T-helper 2 cell treated with Interferon-gamma antibody and Interleukin-4, amounts not matched to agents 5 μg/mL and 100 μg/mL, for 36 hours (primary cell): ENCODE measurements around the gene BTBD8.
"Not testable (repeated sequence)": the region's sequence is repeated elsewhere in the genome, so short reads cannot be mapped to it uniquely, and the experiment has no call there.

Experiments used
- DNase-seq: peaks from one replicate; pipeline ENCODE4 v3.0.0; 2021; ENCODE audit warnings: low spot score
- H3K27ac Mint-ChIP-seq: one replicate; pipeline ENCODE4 v1.8.0; 2021; ENCODE audit warnings: mild to moderate bottlenecking, mixed read lengths
- H3K27me3 Mint-ChIP-seq: one replicate; pipeline ENCODE4 v1.8.0; 2021; ENCODE audit warnings: low read depth, mixed read lengths
- H3K36me3 Mint-ChIP-seq: one replicate; pipeline ENCODE4 v1.8.0; 2021; ENCODE audit warnings: low read depth, mixed read lengths
- H3K4me1 Mint-ChIP-seq: one replicate; pipeline ENCODE4 v1.8.0; 2021; ENCODE audit warnings: low read depth, mixed read lengths
- H3K4me3 Mint-ChIP-seq: one replicate; pipeline ENCODE4 v1.8.0; 2022; ENCODE audit warnings: mild to moderate bottlenecking, moderate library complexity, mixed read lengths
- H3K9me3 Mint-ChIP-seq: one replicate; pipeline ENCODE4 v1.8.0; 2021; ENCODE audit warnings: mixed read lengths

BTBD8 gene

GRCh38 chr1:92080128-92080985, at the start of gene BTBD8:
TSS of gene BTBD8 (plus strand) at chr1:92080345. CDS start at chr1:92080572, 227 bp downstream.
- Mint-ChIP-seq H3K27ac (peak within 1 kb of the TSS; percentile 86), H3K9me3 (peaks cover 18% of the 10 kb centered on the region), H3K4me1 (peaks cover 10% of the 10 kb centered on the region), H3K36me3 (peaks cover 7% of the 10 kb centered on the region), H3K4me3 (peak within 1 kb of the TSS; percentile 93), H3K27me3 (no peaks in the 10 kb centered on the region)
- peak; percentile 83 for DNase-seq

DNA sequence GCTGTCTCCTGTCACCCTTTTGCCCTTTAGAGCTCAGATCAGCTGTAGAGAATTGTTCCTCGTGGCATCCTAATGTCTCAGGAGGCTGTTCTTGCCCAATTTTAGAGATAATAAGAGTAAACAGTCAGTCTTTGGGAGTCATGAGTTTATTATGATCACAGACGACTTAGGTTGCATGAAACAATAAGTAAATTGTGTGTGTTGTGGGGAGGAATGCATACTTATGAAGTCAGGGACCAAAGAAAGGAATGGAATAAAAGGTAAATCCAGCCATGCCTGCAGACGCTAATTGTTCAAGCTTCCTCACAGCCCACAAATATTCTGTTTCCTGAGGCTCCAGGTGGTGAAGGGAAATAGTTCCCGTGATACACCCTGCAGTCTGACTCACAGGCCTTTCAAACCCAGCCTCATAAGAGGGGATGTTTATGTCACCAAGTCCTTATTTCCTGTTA, 49.5 kb upstream of the BTBD8 start:
- H3K27me3 Mint-ChIP-seq = peaks cover 17% of the 10 kb centered on the region
- no peaks in the 10 kb centered on the region for H3K36me3 Mint-ChIP-seq
- H3K9me3 Mint-ChIP-seq = no peaks in the 10 kb centered on the region
- no peak overlapping the region for H3K27ac Mint-ChIP-seq
- H3K4me1 Mint-ChIP-seq = peaks cover 20% of the 10 kb centered on the region
- no peak for DNase-seq
- peak overlapping the region; percentile 67 for H3K4me3 Mint-ChIP-seq

GRCh38 chr1:92031281-92032110, 48.6 kb upstream of the BTBD8 start:
- H3K27me3 Mint-ChIP-seq = peaks cover 17% of the 10 kb centered on the region
- no peak overlapping the region for H3K4me3 Mint-ChIP-seq
- no peak overlapping the region for H3K27ac Mint-ChIP-seq
- H3K36me3 Mint-ChIP-seq = no peaks in the 10 kb centered on the region
- no peaks in the 10 kb centered on the region for H3K9me3 Mint-ChIP-seq
- H3K4me1 Mint-ChIP-seq = peaks cover 20% of the 10 kb centered on the region
- DNase-seq = no peak

DNA sequence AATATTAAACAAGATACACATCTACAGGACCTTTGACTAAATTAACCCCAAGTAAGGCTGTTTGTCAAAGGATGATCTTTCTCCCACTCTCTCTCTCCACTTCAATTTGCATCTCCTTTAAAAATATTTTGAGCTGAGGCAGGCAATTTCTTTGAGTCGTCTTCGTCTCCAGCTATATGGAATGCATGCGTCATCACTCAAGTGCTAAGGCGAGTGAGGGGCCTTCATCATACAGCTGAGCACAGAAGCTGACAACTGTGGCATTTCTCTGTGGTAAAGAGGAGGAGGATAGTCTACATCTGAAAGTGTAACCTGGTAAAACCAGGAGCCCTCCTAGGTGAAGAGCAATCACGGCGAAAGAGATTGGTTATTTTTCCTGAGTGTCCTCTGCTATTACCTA, 42.7 kb upstream of the BTBD8 start:
- H3K36me3 Mint-ChIP-seq = no peaks in the 10 kb centered on the region
- H3K4me1 Mint-ChIP-seq = no peaks in the 10 kb centered on the region
- H3K27ac Mint-ChIP-seq = no peak overlapping the region
- peaks cover 3% of the 10 kb centered on the region for H3K27me3 Mint-ChIP-seq
- DNase-seq = no peak
- no peaks in the 10 kb centered on the region for H3K9me3 Mint-ChIP-seq
- H3K4me3 Mint-ChIP-seq = no peak overlapping the region

DNA sequence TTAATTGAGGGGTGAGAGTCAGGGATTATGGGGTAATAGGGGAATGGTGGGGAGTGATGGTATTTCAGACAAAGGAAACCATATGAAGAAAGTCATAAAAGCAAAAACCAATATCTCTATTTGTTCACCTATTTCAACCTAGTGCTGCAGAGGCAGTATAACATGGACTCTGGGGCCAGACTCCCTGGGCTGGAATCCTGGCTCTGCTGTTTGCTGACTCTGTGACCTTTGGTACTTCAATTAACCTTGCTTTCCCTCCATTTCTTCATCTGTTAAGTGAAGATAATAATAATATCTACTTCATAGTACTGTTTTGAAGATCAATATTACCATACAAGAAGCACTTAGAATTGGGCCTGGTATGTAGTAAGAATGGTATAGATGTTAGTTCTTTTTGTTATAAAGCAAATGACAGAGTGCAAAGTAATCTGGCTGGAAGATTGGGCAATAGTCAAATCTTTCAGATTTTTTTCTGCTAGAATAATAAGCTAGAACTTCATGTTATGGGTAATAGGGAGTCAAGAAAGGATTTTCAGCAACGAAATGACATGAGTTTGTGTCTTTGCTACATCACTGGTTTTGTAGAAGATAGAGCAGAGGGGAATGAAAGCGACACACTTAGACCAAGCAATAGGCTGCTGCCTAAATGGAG, 41.3 kb upstream of the BTBD8 start:
- H3K4me3 Mint-ChIP-seq = no peak overlapping the region
- no peaks in the 10 kb centered on the region for H3K9me3 Mint-ChIP-seq
- H3K27me3 Mint-ChIP-seq = peaks cover 3% of the 10 kb centered on the region

DNA sequence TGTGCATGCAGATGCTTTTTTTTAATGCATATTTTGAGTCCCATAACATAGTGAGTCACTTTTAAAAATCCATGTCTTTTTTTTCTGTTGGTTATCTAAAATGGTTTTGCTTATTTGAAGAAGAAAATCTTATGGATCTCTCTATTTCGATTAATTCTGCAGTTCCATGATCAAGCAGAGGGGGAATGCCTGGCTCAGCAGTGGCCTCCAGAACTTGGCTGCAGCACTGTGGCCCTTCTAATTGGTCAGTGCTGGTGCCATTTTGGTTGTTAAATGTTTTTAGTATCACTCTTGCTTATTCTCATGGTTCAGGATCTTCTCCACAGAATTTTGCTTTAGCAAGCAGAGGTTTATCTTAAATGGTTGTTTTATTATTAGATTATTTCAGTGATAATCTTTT, 39.2 kb upstream of the BTBD8 start:
- Mint-ChIP-seq H3K9me3 (no peaks in the 10 kb centered on the region), H3K4me1 (no peaks in the 10 kb centered on the region), H3K36me3 (no peaks in the 10 kb centered on the region), H3K4me3 (no peak overlapping the region), H3K27me3 (peaks cover 3% of the 10 kb centered on the region), H3K27ac (no peak overlapping the region)
- no peak for DNase-seq

More for the DNA sequence above, 41.3 kb upstream of the BTBD8 start:
- no peaks in the 10 kb centered on the region for H3K4me1 Mint-ChIP-seq
- H3K27ac Mint-ChIP-seq = no peak overlapping the region
- H3K36me3 Mint-ChIP-seq = no peaks in the 10 kb centered on the region
- no peak for DNase-seq

- DNase-seq = no peak
- Mint-ChIP-seq H3K27me3 (no peaks in the 10 kb centered on the region), H3K4me3 (no peak overlapping the region), H3K4me1 (no peaks in the 10 kb centered on the region), H3K36me3 (no peaks in the 10 kb centered on the region), H3K9me3 (no peaks in the 10 kb centered on the region), H3K27ac (no peak overlapping the region)
Measured at GRCh38 chr1:92043621-92044020, 36.5 kb upstream of the BTBD8 start.

- H3K4me1 Mint-ChIP-seq = no peaks in the 10 kb centered on the region
- no peaks in the 10 kb centered on the region for H3K9me3 Mint-ChIP-seq
- no peaks in the 10 kb centered on the region for H3K27me3 Mint-ChIP-seq
- H3K27ac Mint-ChIP-seq = no peak overlapping the region
- H3K4me3 Mint-ChIP-seq = no peak overlapping the region
- no peak for DNase-seq
- H3K36me3 Mint-ChIP-seq = no peaks in the 10 kb centered on the region
Measured at GRCh38 chr1:92045766-92046495, 34.2 kb upstream of the BTBD8 start.

- Mint-ChIP-seq H3K36me3 (no peaks in the 10 kb centered on the region), H3K27ac (no peak overlapping the region), H3K4me1 (no peaks in the 10 kb centered on the region), H3K27me3 (peaks cover 10% of the 10 kb centered on the region), H3K4me3 (no peak overlapping the region), H3K9me3 (no peaks in the 10 kb centered on the region)
- DNase-seq = no peak
Measured at GRCh38 chr1:92051948-92052347, 28.2 kb upstream of the BTBD8 start.

- no peak overlapping the region for H3K27ac Mint-ChIP-seq
- no peak for DNase-seq
- H3K4me3 Mint-ChIP-seq = no peak overlapping the region
- no peaks in the 10 kb centered on the region for H3K4me1 Mint-ChIP-seq
- H3K27me3 Mint-ChIP-seq = peaks cover 4% of the 10 kb centered on the region
- H3K36me3 Mint-ChIP-seq = no peaks in the 10 kb centered on the region
- H3K9me3 Mint-ChIP-seq = no peaks in the 10 kb centered on the region
Measured at GRCh38 chr1:92065042-92065441, 15.1 kb upstream of the BTBD8 start.

DNA sequence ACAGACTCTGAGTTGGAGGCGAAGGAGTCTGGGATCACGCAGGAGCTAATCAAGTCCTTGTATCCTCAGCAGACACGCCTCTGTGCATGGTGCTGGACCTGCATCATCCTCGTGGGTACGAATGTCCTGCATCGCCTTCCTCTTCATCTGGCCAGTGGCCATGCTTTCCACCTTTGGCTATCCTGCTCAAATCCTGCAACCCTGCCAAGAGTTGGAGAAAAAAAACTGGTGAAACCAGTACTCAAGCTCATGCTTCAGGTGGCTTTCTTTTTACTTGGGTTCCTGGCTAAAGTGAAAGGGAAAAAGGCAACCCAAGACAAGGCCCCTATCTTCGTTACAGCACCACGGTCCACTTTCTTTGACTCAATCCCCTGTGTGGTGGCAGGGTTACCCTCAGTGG, 13.8 kb upstream of the BTBD8 start:
- peaks cover 4% of the 10 kb centered on the region for H3K27me3 Mint-ChIP-seq
- H3K4me3 Mint-ChIP-seq = no peak overlapping the region
- H3K27ac Mint-ChIP-seq = no peak overlapping the region
- H3K4me1 Mint-ChIP-seq = no peaks in the 10 kb centered on the region
- H3K36me3 Mint-ChIP-seq = no peaks in the 10 kb centered on the region
- H3K9me3 Mint-ChIP-seq = no peaks in the 10 kb centered on the region
- DNase-seq = no peak

- no peaks in the 10 kb centered on the region for H3K36me3 Mint-ChIP-seq
- no peaks in the 10 kb centered on the region for H3K9me3 Mint-ChIP-seq
- no peak for DNase-seq
- H3K27ac Mint-ChIP-seq = no peak overlapping the region
- no peaks in the 10 kb centered on the region for H3K4me1 Mint-ChIP-seq
- no peak overlapping the region for H3K4me3 Mint-ChIP-seq
- peaks cover 13% of the 10 kb centered on the region for H3K27me3 Mint-ChIP-seq
Measured at GRCh38 chr1:92070892-92071291, 9.3 kb upstream of the BTBD8 start.

DNA sequence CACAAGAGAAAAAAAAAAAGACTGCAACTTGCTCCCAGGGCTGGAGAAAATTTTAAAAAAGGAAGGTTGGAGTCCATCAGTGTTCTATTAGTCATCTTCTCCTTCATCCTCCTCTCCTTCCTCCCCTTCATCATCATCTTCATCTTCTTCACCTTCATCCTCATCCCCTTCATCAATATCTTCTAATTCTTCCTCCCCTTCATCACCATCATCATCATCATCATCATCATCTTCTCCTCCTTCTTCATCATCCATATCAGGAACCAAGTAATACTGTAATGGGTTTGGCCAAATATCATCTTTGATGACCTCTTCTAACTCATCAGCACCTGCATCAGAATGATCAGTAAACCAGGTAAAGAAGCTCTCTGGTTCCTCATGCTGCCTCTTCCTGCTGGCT, 5.7 kb upstream of the BTBD8 start:
- H3K27ac Mint-ChIP-seq, DNase-seq, H3K4me3 Mint-ChIP-seq, H3K36me3 Mint-ChIP-seq, H3K27me3 Mint-ChIP-seq, H3K4me1 Mint-ChIP-seq, H3K9me3 Mint-ChIP-seq: not testable (repeated sequence)
